ENCODE results near the gene SPAG5. TPM values are rescaled to one million over a fixed set of nuclear protein-coding genes. Genes with fewer than 3 reads are reported as not detected.

SPAG5 gene
- total and polyA plus RNA-seq, 9 of the 15 experiments (the other 6 are each of a cell fraction or from before 2014, with no cell fraction given): 94.4 to 286 (median 151) TPM

DNA sequence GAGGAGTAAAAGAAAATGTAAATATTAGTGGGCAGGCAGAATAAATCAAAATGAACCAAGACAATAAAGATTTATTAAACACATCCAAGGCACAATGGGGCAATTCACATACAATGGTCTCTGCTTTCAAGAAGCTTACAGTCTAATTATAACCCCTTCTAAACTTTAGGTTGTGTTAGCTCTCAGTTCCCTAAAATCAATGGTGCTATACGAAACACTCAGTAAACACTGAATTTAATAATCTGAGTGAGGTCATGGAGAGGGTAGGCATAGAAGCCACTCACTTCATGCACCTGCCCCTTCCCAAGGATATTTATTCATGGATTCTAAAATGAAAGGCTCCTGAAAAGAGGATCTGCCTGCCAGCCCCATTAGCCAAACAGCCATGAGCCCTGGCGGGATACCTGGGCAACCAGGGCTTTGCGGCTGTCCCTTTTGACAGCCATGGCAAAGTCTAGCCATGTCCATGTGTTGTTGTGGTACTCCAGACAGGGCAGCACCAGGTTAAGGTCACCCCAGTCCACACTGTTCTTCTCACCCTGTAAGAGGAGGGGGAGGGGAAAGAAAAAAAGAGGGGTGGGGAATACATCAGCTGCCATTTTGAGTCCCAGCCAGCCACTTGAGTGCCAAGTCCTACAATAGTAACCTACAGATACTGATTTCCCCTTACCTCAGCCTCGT is 16.6 kb upstream of the SPAG5 start:
- Histone ChIP-seq H3K36me3 (ENCODE audit: control insufficient read depth, insufficient read depth, low read length) (peaks cover 98% of the 10 kb centered on the region), H3K4me1 (replicated peaks in 1 of 2; ENCODE audit: control insufficient read depth in 2 of 2, insufficient read depth in 2 of 2, low read length in 2 of 2) (no peaks in the 10 kb centered on the region), H3K9me1 (ENCODE audit: control insufficient read depth, insufficient read depth, low read length) (no peaks in the 10 kb centered on the region), H3K9me3 (replicated peaks; ENCODE audit: control insufficient read depth, insufficient read depth, low read depth, low read length) (no peaks in the 10 kb centered on the region), H3K9ac (ENCODE audit: insufficient read depth in 1 of 2, low read depth in 2 of 2, low read length in 2 of 2) (no peak overlapping the region), H4K20me1 (replicated peaks; ENCODE audit: control insufficient read depth, insufficient read depth, low read length) (0 out of 2 replicates have a peak, but pooled peaks cover 8% of the 10 kb centered on the region), H3K27me3 (ENCODE audit: control insufficient read depth in 2 of 2, insufficient read depth in 2 of 2, low read length in 2 of 2) (no peaks in the 10 kb centered on the region), H2AFZ (ENCODE audit: low read depth, low read length) (no peak overlapping the region), H3K79me2 (ENCODE audit: control insufficient read depth, insufficient read depth, low read length) (no peaks in the 10 kb centered on the region), H3K4me3 (no peak overlapping the region), H3K27ac (ENCODE audit: extremely low read depth, low read depth, low read length) (no peak overlapping the region), H3K4me2 (ENCODE audit: insufficient read depth, low read length) (no peak overlapping the region)
- no peak for DNase-seq (ENCODE audit: extremely low read depth in 1 of 4, low spot score in 3 of 4)
- BruUV-seq (replicated peaks): no TSS peak
- no peak for FAIRE-seq
- WGBS (ENCODE audit: insufficient coverage, low coverage, missing lambda C conversion rate): 94% methylated on average over 4 of the region's 4 CpGs
- ATAC-seq: no peak
- in situ Hi-C loops (cut with MboI): no loop called here
- CTCF ChIA-PET (ENCODE audit: low intra/inter-chr PET ratio): interaction anchor here (0.6 kb wide), 1 partner anchor 297 kb away, joined by 3 read pairs; no protein-coding TSS in a partner anchor
- POLR2A ChIA-PET: interaction anchor here (0.5 to 1.9 kb wide), 4 partner anchors 20 to 107 kb away, joined by 3 to 5 read pairs (median 4); no protein-coding TSS in a partner anchor
- intact Hi-C loops (cut with micrococcal nuclease): no loop called here
- no peak for TF ChIP-seq TEAD4 (IDR thresholded peaks at IDR 0.05; ENCODE audit: low read length)
- no peak for TF ChIP-seq TEAD4 (CRISPR knock-in tag; IDR thresholded peaks at IDR 0.05; ENCODE audit: borderline replicate concordance)
- TF ChIP-seq, protein P1, sequence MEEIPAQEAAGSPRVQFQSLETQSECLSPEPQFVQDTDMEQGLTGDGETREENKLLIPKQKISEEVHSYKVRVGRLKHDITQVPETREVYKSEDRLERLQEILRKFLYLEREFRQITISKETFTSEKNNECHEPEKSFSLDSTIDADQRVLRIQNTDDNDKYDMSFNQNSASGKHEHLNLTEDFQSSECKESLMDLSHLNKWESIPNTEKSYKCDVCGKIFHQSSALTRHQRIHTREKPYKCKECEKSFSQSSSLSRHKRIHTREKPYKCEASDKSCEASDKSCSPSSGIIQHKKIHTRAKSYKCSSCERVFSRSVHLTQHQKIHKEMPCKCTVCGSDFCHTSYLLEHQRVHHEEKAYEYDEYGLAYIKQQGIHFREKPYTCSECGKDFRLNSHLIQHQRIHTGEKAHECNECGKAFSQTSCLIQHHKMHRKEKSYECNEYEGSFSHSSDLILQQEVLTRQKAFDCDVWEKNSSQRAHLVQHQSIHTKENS (CRISPR knock-in tag; IDR thresholded peaks at IDR 0.05): no peak
- no peak for TF ChIP-seq ETV5 (CRISPR knock-in tag; IDR thresholded peaks at IDR 0.05; ENCODE audit: low read depth)
- TF ChIP-seq MCM5 (IDR thresholded peaks at IDR 0.05; ENCODE audit: low read depth): no peak
- TF ChIP-seq ZNF347 (CRISPR knock-in tag; IDR thresholded peaks at IDR 0.05; ENCODE audit: low read depth): no peak
- TF ChIP-seq, protein P2, sequence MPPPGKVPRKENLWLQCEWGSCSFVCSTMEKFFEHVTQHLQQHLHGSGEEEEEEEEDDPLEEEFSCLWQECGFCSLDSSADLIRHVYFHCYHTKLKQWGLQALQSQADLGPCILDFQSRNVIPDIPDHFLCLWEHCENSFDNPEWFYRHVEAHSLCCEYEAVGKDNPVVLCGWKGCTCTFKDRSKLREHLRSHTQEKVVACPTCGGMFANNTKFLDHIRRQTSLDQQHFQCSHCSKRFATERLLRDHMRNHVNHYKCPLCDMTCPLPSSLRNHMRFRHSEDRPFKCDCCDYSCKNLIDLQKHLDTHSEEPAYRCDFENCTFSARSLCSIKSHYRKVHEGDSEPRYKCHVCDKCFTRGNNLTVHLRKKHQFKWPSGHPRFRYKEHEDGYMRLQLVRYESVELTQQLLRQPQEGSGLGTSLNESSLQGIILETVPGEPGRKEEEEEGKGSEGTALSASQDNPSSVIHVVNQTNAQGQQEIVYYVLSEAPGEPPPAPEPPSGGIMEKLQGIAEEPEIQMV (tag; conservative IDR thresholded peaks at IDR 0.05; ENCODE audit: low read depth): no peak
- TF ChIP-seq, protein P3, sequence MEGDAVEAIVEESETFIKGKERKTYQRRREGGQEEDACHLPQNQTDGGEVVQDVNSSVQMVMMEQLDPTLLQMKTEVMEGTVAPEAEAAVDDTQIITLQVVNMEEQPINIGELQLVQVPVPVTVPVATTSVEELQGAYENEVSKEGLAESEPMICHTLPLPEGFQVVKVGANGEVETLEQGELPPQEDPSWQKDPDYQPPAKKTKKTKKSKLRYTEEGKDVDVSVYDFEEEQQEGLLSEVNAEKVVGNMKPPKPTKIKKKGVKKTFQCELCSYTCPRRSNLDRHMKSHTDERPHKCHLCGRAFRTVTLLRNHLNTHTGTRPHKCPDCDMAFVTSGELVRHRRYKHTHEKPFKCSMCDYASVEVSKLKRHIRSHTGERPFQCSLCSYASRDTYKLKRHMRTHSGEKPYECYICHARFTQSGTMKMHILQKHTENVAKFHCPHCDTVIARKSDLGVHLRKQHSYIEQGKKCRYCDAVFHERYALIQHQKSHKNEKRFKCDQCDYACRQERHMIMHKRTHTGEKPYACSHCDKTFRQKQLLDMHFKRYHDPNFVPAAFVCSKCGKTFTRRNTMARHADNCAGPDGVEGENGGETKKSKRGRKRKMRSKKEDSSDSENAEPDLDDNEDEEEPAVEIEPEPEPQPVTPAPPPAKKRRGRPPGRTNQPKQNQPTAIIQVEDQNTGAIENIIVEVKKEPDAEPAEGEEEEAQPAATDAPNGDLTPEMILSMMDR (IDR thresholded peaks at IDR 0.05 in 2 of 3, conservative IDR thresholded peaks at IDR 0.05 in 1 of 3; ENCODE audit: insufficient read depth in 2 of 3, low read depth in 1 of 3, low read length in 3 of 3): no peak
- TF ChIP-seq, protein P4, sequence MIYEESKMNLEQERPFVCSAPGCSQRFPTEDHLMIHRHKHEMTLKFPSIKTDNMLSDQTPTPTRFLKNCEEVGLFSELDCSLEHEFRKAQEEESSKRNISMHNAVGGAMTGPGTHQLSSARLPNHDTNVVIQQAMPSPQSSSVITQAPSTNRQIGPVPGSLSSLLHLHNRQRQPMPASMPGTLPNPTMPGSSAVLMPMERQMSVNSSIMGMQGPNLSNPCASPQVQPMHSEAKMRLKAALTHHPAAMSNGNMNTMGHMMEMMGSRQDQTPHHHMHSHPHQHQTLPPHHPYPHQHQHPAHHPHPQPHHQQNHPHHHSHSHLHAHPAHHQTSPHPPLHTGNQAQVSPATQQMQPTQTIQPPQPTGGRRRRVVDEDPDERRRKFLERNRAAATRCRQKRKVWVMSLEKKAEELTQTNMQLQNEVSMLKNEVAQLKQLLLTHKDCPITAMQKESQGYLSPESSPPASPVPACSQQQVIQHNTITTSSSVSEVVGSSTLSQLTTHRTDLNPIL (CRISPR knock-in tag; IDR thresholded peaks at IDR 0.05): no peak
- TF ChIP-seq FOXA3 (CRISPR knock-in tag; conservative IDR thresholded peaks at IDR 0.05 in 1 of 2, IDR thresholded peaks at IDR 0.05 in 1 of 2): no peak
- no peak for TF ChIP-seq ZNF583 (CRISPR knock-in tag; IDR thresholded peaks at IDR 0.05)
- TF ChIP-seq, protein P5, sequence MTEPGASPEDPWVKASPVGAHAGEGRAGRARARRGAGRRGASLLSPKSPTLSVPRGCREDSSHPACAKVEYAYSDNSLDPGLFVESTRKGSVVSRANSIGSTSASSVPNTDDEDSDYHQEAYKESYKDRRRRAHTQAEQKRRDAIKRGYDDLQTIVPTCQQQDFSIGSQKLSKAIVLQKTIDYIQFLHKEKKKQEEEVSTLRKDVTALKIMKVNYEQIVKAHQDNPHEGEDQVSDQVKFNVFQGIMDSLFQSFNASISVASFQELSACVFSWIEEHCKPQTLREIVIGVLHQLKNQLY (CRISPR knock-in tag; conservative IDR thresholded peaks at IDR 0.05): no peak
- no peak for TF ChIP-seq KDM1A (IDR thresholded peaks at IDR 0.05)
- TF ChIP-seq SP1 (CRISPR knock-in tag; IDR thresholded peaks at IDR 0.05): no peak
- no peak for TF ChIP-seq HSF4 (CRISPR knock-in tag; IDR thresholded peaks at IDR 0.05; ENCODE audit: borderline replicate concordance)

Measured in K562 (cell line).